ENCODE results near the gene INSYN1.
"Not testable (repeated sequence)": the region's sequence is repeated elsewhere in the genome, so short reads cannot be mapped to it uniquely, and the experiment has no call there.

The INSYN1 gene, protein sequence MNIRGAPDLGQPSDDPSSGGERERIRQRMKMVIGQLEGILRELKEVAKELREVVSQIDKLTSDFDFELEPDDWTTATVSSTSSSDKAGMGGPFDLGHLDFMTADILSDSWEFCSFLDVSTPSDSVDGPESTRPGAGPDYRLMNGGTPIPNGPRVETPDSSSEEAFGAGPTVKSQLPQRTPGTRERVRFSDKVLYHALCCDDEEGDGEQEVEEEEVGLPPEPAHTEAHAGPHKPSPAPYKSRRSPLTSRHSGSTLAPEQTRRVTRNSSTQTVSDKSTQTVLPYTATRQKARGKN

DNA sequence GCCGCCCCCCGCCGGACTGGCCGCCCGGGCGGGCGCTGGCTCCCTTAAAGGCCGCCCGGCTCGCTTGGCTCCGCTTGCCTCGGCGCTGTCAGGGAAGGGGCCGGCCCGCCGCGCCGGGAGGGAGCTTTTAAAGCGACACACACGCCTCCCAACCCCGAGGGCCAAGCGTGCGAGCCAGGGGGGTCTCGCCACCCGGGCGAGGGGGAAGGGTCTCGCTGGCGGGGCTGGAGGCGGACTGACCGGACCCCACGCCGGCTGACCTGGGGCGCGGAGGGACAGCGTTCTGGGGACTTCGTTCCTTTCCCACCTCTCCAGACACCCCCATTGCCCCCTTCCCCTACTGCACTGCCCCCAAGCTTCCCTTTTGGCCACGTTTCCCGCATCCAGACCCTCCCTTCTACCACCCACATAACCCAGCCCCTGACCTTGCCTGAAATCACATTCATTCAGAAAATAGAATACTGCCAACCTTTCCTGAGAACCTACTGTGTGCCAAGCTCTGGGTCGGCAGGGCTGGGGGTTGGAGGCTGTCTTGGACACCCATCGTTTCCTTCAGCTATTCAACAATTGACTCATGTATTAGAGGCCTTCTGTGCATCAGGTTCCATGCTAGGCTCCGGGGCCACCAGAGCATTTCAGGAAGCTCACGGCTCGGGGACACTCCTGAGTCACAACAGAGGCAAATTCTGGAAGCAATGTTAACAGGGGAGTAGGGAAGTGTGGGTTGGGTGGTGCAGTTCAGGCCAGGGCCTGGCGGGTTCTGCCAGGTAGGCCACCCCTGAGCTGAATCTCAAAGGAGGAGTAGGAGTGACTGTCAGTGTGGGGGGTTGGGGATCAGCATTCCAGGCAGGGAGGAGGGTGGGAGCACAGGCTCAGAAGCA, at the start of gene INSYN1:
Gene INSYN1, minus strand, starts transcription at position 102 of the 881 bp plus-strand sequence. CDS start 2,221 bp downstream, outside the sequence.
- DNase-seq (ENCODE audit: low read depth in 3 of 3): no peak

DNA sequence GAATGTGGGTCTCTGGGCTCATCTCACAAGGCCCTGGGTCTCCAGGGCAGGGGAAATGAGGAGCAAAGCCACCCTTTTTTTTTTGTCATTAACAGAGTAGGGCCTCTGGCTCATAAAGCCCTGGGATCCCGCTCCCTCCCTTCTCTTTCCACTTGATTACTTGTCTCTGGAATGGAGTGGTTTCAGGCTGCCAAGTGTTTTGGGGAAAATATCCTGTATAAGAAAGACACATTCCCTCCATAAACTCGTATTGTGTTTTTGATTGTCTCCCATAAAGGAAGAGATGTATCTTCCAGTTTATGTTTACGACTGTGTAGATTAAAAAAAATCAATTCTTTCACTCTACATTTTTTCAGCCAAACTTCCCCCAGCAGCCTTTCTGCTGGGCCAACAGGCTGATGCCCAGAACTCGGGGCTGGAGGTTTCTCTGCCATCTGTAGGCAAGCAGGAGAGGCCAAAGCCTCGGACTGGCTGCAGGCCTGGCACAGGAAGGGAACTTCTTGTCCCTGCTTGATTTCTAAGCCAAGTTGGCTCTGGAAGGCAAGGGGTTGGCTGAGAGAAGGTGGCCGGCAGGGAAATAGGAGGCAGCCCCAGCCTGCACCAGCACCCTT, 49.4 kb upstream of the INSYN1 start:
- no peak for DNase-seq (ENCODE audit: low read depth in 3 of 3)

DNA sequence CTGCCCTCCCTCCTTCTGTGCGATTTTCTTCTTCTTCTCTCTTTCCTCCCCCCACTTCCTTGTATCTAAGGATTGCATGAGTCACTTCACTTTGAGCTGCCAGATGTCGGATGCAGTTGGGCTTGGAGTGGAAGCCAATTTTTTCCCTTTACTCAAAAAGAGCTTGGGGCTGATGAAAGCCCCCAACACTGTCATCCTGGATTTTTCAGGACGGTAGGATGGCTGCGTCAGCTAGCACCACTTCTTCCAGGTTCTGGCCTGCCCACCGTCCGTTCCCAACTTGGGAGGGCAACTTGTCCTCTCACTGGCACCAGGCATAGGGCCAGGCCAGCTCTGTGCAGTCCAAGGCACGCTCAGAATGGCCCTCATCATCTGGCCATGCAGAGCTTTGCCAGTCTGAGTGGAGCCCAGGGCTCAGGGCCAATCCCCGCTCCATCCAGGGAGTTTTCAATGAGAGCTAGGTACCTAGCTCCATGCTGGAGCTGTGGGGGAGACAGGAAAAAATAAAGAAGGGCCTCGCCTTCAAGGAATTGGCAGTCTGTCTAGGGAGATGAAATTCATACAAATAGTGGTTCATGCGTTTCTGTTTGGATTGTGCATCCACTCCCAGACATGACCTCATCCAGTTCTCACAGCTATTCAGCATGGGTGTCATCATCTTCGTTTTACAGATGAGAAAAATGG, 47.7 kb upstream of the INSYN1 start:
- DNase-seq (ENCODE audit: low read depth in 3 of 3): no peak

- no peak for DNase-seq (ENCODE audit: low read depth in 3 of 3)
Observed at GRCh38 chr15:73799466-73799865, 46.3 kb upstream of the INSYN1 start.

- no peak for DNase-seq (ENCODE audit: low read depth in 3 of 3)
Observed at GRCh38 chr15:73797366-73798158, 44.4 kb upstream of the INSYN1 start.

DNA sequence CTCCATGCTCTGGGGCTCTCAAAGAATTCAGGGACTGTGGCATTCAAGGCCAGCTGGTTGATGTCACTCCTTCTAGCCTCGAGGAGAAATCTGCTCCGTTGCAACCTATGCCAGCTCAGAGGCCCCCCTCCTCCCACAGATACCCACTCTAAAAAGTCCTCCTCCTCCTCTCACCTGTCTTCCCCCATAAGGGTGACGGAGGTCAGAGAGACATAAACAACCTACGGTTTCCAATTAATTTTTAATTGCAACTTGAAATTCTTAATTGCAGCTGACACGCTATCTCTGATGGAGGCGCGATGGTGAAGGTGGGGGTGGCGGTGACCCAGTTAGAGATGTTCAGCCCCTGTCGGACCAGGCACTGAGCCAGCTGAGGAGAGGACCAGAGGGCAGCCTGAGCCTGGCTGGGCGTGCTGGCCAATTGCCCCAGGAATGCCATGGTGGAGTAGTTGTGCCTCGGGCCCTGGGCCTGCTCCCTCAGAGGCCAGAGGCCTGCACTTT, 43.2 kb upstream of the INSYN1 start:
- DNase-seq (ENCODE audit: low read depth in 3 of 3): no peak

- DNase-seq (ENCODE audit: low read depth in 3 of 3): no peak
Observed at GRCh38 chr15:73794443-73795133, 41.4 kb upstream of the INSYN1 start.

- DNase-seq (ENCODE audit: low read depth in 3 of 3): not testable (repeated sequence)
Observed at GRCh38 chr15:73792899-73793541, 39.9 kb upstream of the INSYN1 start.

- DNase-seq (ENCODE audit: low read depth in 3 of 3): no peak
Observed at GRCh38 chr15:73792415-73792814, 39.3 kb upstream of the INSYN1 start.

- no peak for DNase-seq (ENCODE audit: low read depth in 3 of 3)
Observed at GRCh38 chr15:73789521-73790240, 36.5 kb upstream of the INSYN1 start.

DNA sequence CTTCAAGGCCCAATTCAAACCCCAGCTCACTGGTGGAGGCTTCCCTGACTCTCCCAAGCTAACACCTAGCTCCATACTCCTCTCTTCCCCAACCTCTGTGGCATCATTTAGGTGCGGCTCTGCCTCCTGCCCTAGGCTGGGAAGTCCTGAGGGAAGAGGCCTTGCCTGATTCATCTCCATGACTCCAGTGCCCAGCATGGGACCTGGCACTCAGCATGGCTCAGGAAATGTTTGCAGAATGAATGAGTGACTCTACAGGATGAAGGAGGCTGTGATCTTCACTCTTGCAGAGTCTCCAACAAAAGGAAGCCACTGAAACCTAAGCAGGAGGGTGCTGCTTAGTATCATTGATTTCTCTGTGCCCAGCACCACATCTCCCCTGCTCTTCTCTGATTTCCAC, 34.5 kb upstream of the INSYN1 start:
- no peak for DNase-seq (ENCODE audit: low read depth in 3 of 3)

DNA sequence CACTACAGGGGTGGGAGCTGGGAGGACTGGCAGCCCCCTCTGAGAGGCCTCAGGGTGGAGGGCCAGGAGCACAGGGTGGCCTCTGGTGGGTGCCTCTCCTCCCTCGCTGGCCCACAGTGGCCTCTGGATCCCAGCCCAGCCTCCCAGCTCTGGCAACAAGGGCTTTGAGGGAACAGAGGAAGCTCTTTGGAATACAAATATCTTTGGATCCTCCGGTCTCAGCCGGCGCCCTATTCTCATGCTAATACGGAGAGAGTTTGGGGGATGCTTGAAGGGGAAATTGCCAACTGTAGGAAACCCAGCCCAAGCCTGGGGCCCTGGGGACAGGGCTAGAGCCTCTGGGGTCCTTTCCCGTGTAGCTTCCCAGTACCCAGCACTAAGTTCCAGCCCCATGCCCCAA, 33.4 kb upstream of the INSYN1 start:
- no peak for DNase-seq (ENCODE audit: low read depth in 3 of 3)

DNA sequence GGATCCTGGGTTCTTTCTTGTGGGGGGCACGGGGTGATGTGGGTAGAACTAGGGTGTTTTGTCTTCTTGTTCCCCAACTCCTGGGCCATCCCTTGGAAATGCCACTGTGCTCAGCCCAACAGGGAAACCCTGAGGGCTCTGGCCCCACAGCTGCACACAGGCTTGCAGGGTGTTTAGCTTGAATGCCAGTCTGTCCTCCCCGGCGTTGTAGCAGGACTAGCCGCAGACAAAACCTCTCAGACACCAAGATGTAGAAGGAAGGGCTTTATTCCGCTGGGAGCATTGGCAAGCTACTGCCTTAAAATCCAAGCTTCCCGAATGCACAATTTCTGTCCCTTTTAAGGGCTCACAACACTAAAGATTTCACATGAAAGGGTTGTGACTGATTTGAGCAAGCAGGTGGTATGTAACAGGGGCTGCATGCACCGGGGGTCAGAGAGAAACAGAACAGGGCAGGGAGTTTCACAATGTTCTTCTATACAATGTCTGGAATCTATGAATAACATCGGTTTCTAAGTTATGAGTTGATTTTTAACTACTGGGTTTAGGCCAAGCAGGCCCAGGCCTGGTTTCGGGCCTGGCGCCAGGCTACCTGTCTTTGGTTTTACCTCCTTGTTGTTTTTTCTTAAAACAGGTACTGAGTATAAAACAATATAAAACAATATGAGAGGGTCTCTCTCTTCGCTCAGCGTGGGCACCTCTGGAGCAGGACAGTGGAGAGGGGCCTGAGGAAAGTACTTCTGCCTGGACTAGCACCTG, 32.3 kb upstream of the INSYN1 start:
- DNase-seq (ENCODE audit: low read depth in 3 of 3): not testable (repeated sequence)

DNA sequence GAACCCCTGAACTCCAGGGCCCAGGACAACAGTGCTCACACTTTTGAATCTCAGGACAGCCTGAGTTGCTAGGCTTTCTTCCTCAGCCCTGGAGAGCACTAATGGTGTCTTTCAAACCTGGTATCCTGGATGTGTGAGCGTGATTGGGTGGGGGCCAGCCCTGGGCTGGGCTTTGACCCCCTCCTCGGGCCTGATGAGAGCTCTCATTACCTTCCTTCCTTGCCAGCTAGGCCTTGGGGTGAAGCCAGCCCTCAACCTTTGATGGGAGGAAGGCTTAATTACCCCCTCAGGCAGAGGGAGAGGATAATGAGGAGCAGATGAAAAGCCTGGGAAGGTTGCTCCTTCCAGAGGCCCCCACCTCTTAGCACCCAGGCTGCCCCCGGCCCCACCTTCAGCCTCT, 31.1 kb upstream of the INSYN1 start:
- no peak for DNase-seq (ENCODE audit: low read depth in 3 of 3)

DNA sequence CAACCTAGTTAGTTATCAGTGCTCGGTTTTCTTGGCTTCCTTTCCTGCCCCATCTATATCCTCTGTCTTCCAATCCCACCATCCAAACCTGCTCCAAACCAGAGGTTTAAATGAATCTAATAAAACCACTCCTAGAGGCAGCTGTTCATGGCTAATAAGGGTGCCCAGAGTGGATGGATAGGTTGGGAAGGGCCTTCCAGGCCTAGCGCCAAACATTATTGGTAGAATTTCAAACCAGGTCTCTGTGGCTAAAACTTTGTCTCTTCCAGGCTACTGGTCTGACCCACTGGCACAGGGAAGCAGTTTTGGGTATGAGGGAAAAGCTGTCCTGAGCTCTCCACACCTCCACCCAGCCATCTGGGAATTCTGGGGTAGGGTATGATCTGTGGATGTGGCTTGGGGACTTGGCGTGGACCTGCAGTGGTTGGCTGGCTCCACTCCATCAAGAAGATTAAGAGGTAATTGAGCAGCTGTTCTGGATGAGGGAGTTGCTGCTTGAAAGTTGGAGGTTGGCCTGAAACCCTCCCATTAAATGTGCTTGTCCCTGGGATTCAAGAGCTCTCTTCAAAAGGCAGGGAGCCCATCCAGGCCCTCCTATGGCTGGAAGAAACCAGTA, 29.3 kb upstream of the INSYN1 start:
- DNase-seq (ENCODE audit: low read depth in 3 of 3): no peak

DNA sequence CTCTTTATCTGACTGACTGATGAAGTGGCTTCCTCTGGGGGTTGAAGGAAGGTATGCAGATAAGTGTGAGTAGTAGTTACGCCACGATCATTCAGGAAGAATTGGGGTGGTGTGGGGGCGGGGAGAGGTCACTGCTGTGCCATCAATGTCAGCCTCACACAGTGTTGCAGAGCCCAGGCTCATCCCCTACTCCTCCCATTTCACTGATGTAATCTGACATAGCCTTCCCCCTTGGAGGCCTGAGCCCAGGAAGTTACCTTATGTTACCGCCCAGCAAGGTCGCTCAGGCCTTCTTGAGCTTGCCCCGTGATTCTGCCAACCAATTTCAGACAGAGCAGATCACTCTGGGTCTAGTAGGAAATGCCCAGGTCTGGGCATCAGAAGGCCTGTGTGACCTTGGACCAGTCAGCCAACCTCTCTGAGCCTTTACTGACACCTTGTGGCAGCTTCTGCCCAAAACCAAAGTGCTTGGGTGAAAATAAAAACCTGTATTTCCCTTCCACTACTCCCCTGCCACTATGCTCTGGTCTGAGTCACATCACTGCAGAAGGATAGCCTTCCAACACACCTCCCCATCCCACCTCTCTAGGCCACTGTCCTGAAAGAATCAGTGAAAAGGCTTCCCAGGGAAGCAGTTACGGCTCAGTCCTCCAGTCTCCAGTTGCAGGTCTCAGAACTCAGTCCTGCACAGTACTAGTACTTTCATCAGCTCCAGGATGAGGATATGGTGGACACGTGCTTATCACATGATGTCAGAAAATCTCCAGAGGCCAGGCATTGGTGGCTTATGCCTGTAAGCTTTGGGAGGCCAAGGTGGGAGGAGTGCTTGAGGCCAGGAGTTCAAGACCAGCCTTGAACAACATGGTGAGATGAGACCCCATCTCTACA, 28.1 kb upstream of the INSYN1 start:
- DNase-seq (ENCODE audit: low read depth in 3 of 3): no peak

DNA sequence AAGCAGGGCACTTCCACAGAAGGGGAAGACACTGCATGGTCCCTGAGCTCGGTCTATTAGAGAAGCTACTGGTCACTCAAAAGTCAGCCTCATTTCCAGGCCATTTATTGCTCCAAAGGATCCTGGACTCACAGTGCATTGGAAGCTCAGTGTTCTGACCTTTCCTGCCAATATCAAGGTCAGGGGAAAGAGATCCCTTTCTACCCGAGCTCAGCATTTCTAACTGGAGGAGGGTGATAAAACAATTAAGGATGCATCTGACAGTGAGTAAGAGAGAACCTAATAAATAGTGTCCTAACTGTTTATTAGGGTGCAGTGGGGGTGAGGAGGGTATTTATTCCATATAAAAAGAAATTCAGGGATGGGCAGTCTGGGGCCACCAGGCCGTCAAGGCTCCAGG, 26.8 kb upstream of the INSYN1 start:
- no peak for DNase-seq (ENCODE audit: low read depth in 3 of 3)
